ENCODE results near the gene PIGK. TPM values are rescaled to one million over a fixed set of nuclear protein-coding genes. Genes with fewer than 3 reads are reported as not detected.

PIGK gene
- total RNA-seq, 1 donor from 2014 or later: 15.3 TPM

GRCh38 chr1:77051425-77051824 is 167.8 kb downstream of the PIGK start:
- peaks cover 7% of the 10 kb centered on the region for H3K4me1 Mint-ChIP-seq (ENCODE audit: low read depth, unreplicated experiment)
- peaks cover 4% of the 10 kb centered on the region for H3K9me3 Mint-ChIP-seq (ENCODE audit: unreplicated experiment)
- no peak for DNase-seq
- H3K27me3 Mint-ChIP-seq (ENCODE audit: unreplicated experiment): no peaks in the 10 kb centered on the region
- no peak overlapping the region for H3K4me3 Mint-ChIP-seq (ENCODE audit: unreplicated experiment)
- H3K27ac Mint-ChIP-seq (ENCODE audit: unreplicated experiment): no peak overlapping the region
- no peak for TF ChIP-seq CTCF (IDR thresholded peaks at IDR 0.05; ENCODE audit: partially characterized antibody, unreplicated experiment)
- H3K36me3 Mint-ChIP-seq (ENCODE audit: unreplicated experiment): peaks cover 26% of the 10 kb centered on the region

- TF ChIP-seq CTCF (IDR thresholded peaks at IDR 0.05; ENCODE audit: partially characterized antibody, unreplicated experiment): no peak
- Mint-ChIP-seq H3K4me1 (ENCODE audit: low read depth, unreplicated experiment) (peaks cover 7% of the 10 kb centered on the region), H3K9me3 (ENCODE audit: unreplicated experiment) (peaks cover 2% of the 10 kb centered on the region), H3K36me3 (ENCODE audit: unreplicated experiment) (peaks cover 5% of the 10 kb centered on the region), H3K4me3 (ENCODE audit: unreplicated experiment) (no peak overlapping the region), H3K27ac (ENCODE audit: unreplicated experiment) (no peak overlapping the region), H3K27me3 (ENCODE audit: unreplicated experiment) (peaks cover 7% of the 10 kb centered on the region)
- no peak for DNase-seq
These were observed 170.6 kb downstream of the PIGK start for GRCh38 chr1:77048615-77049005.

- no peak for DNase-seq
- H3K27ac Mint-ChIP-seq (ENCODE audit: unreplicated experiment): no peak overlapping the region
- H3K27me3 Mint-ChIP-seq (ENCODE audit: unreplicated experiment): peaks cover 9% of the 10 kb centered on the region
- H3K4me3 Mint-ChIP-seq (ENCODE audit: unreplicated experiment): no peak overlapping the region
- no peak for TF ChIP-seq CTCF (IDR thresholded peaks at IDR 0.05; ENCODE audit: partially characterized antibody, unreplicated experiment)
- no peaks in the 10 kb centered on the region for H3K36me3 Mint-ChIP-seq (ENCODE audit: unreplicated experiment)
- H3K4me1 Mint-ChIP-seq (ENCODE audit: low read depth, unreplicated experiment): peaks cover 7% of the 10 kb centered on the region
- H3K9me3 Mint-ChIP-seq (ENCODE audit: unreplicated experiment): peaks cover 2% of the 10 kb centered on the region
These were observed 171.1 kb downstream of the PIGK start for GRCh38 chr1:77047978-77048614.

GRCh38 chr1:77047575-77047974 is 171.7 kb downstream of the PIGK start:
- no peak for TF ChIP-seq CTCF (IDR thresholded peaks at IDR 0.05; ENCODE audit: partially characterized antibody, unreplicated experiment)
- Mint-ChIP-seq H3K9me3 (ENCODE audit: unreplicated experiment) (peaks cover 2% of the 10 kb centered on the region), H3K4me3 (ENCODE audit: unreplicated experiment) (no peak overlapping the region), H3K4me1 (ENCODE audit: low read depth, unreplicated experiment) (peaks cover 7% of the 10 kb centered on the region), H3K27ac (ENCODE audit: unreplicated experiment) (no peak overlapping the region), H3K27me3 (ENCODE audit: unreplicated experiment) (peaks cover 9% of the 10 kb centered on the region), H3K36me3 (ENCODE audit: unreplicated experiment) (no peaks in the 10 kb centered on the region)
- no peak for DNase-seq

GRCh38 chr1:77044133-77044849 is 174.9 kb downstream of the PIGK start:
- H3K9me3 Mint-ChIP-seq (ENCODE audit: unreplicated experiment): peaks cover 10% of the 10 kb centered on the region
- H3K4me1 Mint-ChIP-seq (ENCODE audit: low read depth, unreplicated experiment): peaks cover 13% of the 10 kb centered on the region
- TF ChIP-seq CTCF (IDR thresholded peaks at IDR 0.05; ENCODE audit: partially characterized antibody, unreplicated experiment): no peak
- H3K36me3 Mint-ChIP-seq (ENCODE audit: unreplicated experiment): no peaks in the 10 kb centered on the region
- no peak for DNase-seq
- H3K4me3 Mint-ChIP-seq (ENCODE audit: unreplicated experiment): no peak overlapping the region
- H3K27ac Mint-ChIP-seq (ENCODE audit: unreplicated experiment): no peak overlapping the region
- H3K27me3 Mint-ChIP-seq (ENCODE audit: unreplicated experiment): peaks cover 14% of the 10 kb centered on the region
